Measurements from ENCODE around the gene BCL11A. TPM values are rescaled to one million over a fixed set of nuclear protein-coding genes. Genes with fewer than 3 reads are reported as not detected.

Gene BCL11A
- polyA plus RNA-seq, result 1 to 10 TPM in 1 of 3 donors, under 1 TPM in 1, not detected in 1; 0.30 to 3.0 TPM

DNA sequence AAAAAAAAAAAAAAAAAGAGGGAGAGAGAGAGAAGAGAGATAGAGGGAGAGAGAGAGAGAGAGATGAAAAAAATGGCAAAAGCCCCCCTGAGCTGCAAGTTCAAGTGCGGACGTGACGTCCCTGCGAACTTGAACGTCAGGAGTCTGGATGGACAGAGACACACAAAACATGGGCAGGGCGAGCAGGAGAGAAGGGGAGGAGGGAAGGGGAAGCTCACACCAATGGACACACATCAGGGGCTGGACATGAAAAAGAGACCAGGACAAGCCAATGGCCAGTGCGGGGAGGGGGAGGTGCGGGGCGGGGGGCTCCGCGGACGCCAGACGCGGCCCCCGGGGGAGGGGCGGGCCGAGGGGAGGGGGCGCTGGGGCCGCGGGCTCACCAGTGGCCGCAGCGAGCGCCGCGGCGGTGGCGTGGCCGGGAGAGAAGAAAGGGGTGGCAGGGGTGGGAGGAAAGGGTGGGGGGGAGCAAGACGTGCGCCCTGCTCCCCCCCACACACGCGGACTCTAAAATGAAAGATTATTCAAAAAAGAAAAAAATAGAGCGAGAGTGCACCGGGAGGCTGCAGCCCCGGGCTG is at the start of gene BCL11A:
Gene BCL11A (minus strand): TSS at position 160 of the 579 bp plus-strand sequence. CDS start 384 bp downstream, outside the sequence.
- no peak within 1 kb of the TSS for H3K27ac ChIP-seq (ENCODE audit: low read depth, low read length)
- WGBS, 3 donors, result 0 to 1% (median 0%) methylated on average over 28 to 35 of the region's 35 CpGs

DNA sequence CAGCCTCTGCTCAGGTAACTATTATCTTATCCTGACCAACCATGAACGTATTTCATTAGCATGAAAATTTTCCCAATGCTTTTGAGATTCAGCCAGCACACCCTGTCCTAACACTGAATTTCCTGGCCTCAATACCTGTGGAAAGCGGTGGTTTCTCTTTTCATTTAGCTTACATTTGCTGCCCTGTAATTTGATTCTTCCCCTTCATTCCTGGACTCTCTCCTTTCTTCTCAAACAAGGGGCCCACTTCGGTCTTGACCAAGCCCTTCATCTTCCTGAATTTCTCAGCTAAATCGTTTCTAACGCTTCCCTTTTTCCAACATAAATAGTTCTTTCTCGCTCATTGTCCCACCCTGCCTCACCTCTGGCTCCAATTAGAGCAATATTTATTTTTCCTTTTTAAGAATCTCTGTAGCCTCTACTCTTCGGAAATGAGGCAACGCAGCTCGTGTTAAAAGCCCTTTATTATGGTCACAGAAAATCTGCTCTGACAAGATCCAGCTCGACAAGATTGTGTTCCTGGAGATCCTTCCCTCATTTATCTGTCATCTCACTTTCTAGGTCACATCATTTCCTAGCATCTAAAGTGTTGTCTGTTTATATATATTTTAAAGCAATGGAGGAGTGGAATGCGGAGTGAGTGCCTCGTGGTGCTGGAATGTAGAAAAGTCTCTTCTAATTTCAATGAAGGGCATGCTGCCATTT is 49.5 kb upstream of the BCL11A start:
- H3K27ac ChIP-seq (ENCODE audit: low read depth, low read length), result no peak overlapping the region
- 48 to 60% (median 57%) methylated on average over 12 of the region's 12 CpGs for WGBS, 3 donors

DNA sequence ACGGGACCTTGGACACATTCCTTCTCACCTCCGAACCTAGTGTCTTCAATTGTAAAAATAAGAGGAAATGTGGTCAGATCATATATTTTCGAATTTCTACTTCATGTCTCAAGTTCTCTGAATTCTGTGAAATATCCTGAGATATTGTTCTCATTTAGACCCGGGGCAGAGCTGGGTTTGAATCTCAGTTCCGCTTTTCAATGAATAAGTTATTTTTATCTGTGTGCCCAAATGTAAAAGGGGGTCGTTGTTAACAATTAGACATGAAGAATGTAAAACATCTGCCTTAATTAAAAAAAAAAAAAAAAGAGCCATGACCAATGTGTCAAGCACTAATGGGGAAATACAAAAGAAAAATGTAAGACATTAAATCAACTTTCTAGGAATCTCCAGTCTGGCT is 48.9 kb upstream of the BCL11A start:
- no peak overlapping the region for H3K27ac ChIP-seq (ENCODE audit: low read depth, low read length)
- 67 to 71% (median 70%) methylated on average over 6 of the region's 6 CpGs for WGBS, 3 donors

DNA sequence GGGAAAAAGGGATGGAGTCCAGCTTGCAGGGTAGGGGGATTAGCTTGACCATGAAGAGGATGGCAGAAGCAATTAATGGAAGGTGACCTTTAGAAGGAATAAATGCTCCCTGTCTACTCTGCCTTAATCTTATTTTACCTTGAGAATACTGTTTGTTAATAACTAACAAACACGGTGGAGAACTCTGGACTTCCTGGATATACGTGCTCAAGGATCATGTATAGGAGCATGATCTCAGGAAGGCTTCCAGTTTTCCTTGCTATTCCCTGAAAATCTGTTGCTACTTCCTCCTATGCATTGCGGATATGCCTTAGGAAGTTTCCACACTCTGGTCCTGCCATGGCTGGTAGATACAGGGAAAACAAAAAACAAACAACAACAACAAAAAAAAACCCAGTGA is 44.8 kb upstream of the BCL11A start:
- H3K27ac ChIP-seq (ENCODE audit: low read depth, low read length), result no peak overlapping the region
- WGBS, 3 donors, result 68 to 89% (median 88%) methylated on average over 3 of the region's 3 CpGs

DNA sequence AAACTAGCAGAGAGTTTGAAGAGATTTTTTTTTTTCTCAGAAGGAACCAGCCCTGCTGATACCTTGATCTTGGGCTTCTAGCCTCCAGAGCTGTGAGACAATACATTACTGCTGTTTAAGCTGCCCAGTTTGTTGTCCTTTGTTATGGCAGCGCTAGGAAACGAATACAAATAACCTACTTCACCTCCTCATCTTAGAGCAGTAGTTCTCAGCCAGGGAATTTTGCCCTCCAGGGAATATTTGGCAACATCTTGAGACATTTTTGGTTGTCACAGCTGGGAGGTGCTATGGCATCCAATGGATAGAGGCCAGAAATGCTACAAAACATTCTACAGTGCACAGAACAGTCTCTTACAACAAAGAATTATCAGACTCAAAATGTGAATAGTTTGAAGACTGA is 43.9 kb upstream of the BCL11A start:
- 77 to 89% (median 79%) methylated on average over 2 of the region's 2 CpGs for WGBS, 3 donors

DNA sequence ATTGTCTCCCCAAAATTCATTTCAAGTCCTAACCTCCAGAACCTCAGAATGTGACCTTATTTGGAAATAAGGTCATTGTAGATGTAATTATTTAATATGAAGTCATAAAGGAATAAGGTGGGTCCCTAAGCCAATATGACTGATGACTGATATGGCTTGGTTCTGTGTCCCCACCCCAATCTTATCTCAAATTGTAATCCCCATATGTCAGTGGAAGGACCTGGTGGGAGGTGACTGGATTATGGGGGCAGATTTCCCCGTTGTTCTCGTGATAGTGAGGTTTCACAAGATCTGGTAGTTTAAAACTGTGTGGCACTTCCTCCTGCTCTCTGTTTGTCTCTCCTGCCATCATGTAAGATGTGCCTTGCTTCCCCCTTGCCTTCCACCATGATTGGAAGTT is 43.0 kb upstream of the BCL11A start:
- no peak overlapping the region for H3K27ac ChIP-seq (ENCODE audit: low read depth, low read length)
- WGBS, 3 donors, result 59 to 69% (median 68%) methylated on average over 2 of the region's 2 CpGs

More for the DNA sequence above, 43.9 kb upstream of the BCL11A start:
- no peak overlapping the region for H3K27ac ChIP-seq (ENCODE audit: low read depth, low read length)

DNA sequence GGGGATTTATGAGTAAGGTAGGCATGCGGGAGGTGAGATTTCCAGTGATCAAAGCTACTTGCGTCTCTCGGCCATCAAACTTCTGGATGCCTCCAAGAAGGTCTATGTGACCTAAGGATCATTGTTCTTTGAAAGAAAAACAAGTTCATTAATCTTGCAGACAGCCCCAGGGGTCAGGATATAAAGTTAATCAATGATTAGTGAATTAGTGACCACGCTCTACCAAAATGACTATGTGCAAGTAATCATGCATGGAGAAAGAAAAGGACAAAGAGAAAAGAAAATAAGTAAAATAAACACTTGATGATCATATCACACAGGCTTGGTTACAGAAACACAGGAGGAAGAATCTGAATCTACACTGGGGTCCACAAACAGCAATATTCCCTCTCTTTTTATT is 42.5 kb upstream of the BCL11A start:
- 52 to 93% (median 89%) methylated on average over 4 of the region's 4 CpGs for WGBS, 3 donors
- no peak overlapping the region for H3K27ac ChIP-seq (ENCODE audit: low read depth, low read length)

DNA sequence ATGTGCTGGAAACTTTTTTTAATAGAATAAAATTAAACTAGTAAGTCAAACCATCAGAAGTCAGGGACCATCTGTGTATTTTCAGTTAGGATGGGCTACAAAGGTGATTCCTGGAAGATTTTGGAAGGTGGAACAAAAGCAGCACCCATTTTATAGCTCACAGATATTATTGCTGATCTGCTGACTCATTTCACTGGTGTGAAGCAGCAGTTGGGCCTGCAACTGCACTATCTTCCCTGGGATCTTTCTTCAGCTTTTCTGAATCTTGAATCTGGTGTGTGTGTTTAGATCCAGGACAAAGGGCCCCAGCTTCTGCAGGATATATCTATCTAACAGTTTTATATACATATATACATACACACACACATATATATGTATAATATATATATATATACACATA is 35.6 kb upstream of the BCL11A start:
- no peak overlapping the region for H3K27ac ChIP-seq (ENCODE audit: low read depth, low read length)

DNA sequence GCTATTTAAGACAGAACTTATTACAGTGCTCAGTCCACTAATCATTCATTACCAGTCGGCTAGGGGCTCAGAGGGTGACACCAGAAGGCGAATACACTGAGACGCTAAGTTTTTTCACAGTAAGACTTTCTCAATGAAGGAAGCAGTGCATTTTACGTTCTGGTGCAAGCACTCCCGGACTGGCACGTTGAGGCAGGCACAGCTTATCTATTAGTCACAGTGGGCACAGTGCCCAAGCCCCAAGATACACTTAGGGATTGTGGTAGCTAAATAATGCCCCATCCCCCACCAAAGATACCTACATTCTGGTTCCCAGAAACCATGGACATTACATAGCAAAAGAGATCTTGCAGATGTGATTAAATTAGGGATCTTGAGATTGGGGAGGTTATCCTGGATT is 32.6 kb upstream of the BCL11A start:
- 61 to 86% (median 84%) methylated on average over 6 of the region's 6 CpGs for WGBS, 3 donors
- no peak overlapping the region for H3K27ac ChIP-seq (ENCODE audit: low read depth, low read length)

DNA sequence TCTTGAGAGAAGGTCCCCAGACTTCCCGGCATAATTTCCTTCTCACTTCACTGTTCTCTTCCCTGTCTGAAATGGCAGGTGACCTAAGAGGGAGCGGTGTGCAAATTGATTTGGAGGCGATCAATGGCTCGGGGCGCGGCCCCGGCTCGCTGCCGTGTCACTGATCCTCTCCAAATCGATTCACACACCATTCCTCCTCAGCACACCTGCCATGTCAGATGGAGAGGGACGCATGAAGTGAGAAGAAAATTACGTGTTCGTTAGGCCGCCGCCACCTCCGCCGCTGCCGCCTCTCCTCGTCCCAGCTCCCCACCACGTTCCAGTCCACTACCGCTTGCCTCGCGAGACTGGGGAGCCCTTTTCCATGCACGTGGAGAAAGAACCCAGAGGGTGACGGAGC is 31.8 kb upstream of the BCL11A start:
- 93 to 98% (median 95%) methylated on average over 25 of the region's 25 CpGs for WGBS, 3 donors
- no peak overlapping the region for H3K27ac ChIP-seq (ENCODE audit: low read depth, low read length)

DNA sequence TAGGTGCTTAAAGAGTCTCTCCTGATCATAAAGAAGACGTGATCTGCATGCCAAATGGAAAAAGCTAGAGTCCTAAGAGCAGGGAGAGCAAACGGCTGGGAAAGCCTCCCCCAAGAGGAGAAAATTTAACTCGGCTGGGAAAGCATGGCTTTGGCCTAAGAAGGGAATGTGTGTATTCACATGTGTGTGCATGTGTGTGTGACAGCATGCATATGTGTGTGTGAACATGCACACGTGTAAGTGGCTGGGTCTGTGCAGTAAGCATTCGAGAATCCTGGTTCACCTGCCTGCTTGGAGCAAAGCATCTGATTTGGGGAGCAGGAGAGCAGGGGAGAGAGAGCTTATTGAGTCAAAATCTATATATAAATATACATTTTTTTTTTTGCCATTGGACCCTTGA is 30.1 kb upstream of the BCL11A start:
- H3K27ac ChIP-seq (ENCODE audit: low read depth, low read length), result no peak overlapping the region
- WGBS, 3 donors, result 66 to 81% (median 67%) methylated on average over 5 of the region's 5 CpGs

DNA sequence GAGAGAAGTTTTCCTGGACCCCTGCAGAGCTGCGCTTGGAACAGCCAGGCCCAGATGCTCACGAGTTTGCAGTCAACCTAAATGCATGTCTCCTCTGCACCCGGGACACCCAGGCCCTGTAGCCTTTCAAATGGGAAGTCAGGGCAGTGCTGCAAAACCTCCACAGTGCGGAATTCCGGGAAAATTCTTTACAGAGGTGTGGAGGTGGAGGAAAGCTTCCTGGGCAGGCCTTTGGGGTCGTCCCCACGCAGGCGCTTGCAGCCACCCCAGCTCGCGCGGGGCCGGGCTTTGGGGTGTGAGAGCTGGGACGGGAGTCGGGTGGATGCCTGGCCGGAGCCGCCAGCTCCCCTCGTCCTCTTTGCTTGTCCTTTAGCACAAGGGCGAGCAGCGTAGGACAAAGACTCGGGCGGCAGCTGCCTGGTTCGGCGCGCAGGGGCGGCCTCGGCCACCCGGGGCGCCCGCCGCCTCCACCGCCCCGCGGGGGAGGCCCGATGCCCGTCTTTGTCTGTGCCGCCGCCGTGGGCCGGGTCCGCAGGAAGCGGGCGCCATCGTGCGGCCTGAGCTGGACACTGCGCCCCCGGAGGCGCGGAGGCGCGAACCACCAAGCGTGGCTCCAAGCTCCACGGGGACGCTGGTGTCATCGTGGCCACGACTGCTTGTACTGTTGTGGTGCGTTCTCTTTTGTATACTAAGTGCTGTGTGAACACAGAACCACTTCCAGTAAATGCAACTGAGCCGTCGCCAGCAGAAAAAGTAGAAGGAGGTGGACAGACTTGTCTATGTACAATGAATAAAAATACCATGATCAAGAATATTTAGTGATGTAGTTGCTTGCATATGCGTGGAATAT is 28.2 kb upstream of the BCL11A start:
- no peak overlapping the region for H3K27ac ChIP-seq (ENCODE audit: low read depth, low read length)
- 4 to 5% (median 4%) methylated on average over 53 to 59 of the region's 59 CpGs for WGBS, 3 donors

DNA sequence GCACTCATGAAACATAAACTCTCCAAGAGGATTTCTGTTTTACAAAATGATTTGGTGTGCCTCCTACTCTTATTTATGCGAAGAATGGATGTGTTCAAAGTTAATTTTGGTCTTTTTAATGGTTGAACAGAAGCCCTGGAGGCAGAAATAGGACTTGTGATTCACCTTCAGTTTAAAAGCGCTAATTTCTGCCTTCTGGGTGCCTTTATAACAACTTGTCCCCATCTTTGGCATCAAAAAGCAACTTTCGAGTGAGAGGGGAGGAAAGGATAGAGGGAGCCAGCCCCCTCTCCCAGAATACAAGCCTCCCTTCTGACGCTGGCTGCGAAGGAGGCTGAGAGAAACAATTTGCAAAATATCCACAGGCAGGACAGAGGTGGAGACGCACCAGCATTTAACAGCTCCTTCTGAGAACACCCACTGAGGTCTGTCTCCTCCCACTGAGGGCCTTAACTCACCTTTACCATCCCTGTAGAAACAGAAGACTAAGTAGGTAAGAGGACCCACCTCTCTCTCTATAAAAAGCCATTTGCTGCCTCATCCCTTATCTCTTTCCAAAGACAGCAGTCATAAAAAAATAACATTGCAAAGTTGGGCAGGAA is 24.3 kb upstream of the BCL11A start:
- 65 to 92% (median 72%) methylated on average over 6 of the region's 6 CpGs for WGBS, 3 donors
- no peak overlapping the region for H3K27ac ChIP-seq (ENCODE audit: low read depth, low read length)

DNA sequence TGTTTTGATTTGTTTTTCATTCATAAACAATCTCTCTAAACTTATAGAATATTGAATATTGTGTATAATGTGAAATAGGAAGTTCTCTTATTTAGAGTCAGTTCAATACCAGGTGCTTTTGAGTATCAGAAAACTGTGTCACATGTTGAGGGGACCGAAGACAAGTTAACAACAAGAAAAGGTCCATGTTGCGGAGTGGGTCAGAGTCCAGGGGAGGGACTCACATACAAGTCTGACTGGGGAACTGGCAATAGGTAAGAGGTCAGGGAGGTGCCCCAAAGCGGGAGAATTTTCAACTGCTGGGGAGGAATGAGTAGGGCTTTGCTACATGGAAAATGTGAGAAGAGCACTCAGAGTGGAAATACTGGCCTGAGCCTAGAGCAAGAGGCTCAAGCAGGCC is 19.8 kb upstream of the BCL11A start:
- no peak overlapping the region for H3K27ac ChIP-seq (ENCODE audit: low read depth, low read length)
- WGBS, 3 donors, result 94 to 96% (median 95%) methylated on average over 3 of the region's 3 CpGs

DNA sequence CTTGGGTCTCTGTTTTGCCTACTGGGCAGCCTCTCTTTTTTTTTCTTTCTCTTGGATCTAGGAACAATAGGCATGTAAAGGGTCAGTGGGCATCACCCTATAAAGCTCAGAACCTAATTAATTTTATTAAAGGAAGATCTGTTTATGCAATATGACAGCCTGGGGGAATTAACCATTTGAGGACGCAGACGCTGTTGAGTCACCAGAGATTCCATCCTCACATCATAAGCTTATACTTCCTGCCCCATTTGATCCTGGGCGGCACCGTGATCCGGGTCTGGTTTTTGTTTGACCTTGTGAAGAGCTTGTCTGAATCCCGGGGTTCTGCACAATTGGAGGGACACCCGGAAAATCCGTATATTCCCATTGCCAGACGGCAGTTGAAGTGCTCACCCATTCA is 16.8 kb upstream of the BCL11A start:
- WGBS, 3 donors, result 4 to 9% (median 8%) methylated on average over 9 of the region's 9 CpGs
- no peak overlapping the region for H3K27ac ChIP-seq (ENCODE audit: low read depth, low read length)

DNA sequence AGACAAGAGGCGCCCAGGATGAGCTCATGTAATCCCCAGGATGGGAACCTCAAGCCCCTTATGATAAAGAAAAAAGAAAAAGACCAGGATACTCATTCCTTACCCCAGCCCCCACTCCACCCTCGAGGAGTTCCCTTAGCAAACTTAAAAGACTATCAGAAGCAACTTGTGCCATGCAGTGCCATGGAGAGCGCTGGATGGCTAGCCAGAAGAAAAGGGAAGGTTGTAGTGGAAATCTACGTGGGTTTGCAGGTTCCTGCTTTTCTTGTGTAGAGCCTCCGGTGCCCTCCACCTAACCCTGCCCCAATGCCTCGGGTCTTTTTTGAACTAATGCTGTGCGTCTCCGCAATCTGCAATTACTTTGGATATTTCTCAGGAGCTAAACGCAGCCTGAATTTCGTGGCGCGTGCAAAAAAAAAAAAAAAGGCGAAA is 16.2 kb upstream of the BCL11A start:
- no peak overlapping the region for H3K27ac ChIP-seq (ENCODE audit: low read depth, low read length)
- 3 to 6% (median 3%) methylated on average over 12 to 13 of the region's 13 CpGs for WGBS, 3 donors

DNA sequence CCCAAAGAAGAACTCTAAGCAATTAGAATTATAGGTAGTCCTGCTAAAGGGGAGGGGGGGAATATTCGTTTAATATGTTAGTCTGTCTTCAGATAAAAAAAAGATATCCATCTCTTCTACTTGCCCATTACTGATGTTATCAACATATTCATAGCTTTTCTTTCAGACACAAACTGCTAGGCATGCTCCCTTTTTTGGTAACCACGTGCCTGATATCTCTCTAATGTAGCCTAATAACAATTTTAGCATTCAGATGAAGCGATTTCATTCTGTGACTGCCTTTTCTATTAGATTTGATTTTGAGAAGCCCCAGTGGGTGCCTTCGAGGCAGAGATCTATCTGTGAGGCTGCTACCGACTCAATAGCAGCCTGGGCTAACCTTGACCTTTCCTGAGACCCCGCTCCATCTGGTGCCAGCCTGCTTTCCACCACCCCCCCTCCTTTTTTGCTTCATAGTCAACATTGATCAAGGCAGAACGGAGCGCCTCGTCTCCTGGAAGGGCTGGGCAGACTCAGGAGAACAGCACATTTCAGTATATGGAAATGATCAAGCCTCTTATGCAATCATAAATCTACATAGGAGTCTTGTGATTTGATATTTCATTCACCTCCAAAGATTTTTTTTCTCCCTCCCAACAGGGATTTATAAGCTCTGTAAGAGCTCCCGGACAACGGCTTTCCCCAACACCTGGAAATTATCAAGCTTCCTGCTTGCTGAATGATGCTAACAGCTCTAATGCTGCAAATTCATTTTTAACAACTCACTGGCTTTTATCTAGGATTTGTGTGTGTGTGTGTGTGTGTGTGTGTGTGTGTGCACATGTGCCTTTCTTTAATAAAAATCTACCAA is 14.7 kb upstream of the BCL11A start:
- whole genome bisulfite sequencing, 3 donors, result 31 to 51% (median 39%) methylated on average over 11 of the region's 11 CpGs
- H3K27ac ChIP-seq (ENCODE audit: low read depth, low read length), result no peak overlapping the region

DNA sequence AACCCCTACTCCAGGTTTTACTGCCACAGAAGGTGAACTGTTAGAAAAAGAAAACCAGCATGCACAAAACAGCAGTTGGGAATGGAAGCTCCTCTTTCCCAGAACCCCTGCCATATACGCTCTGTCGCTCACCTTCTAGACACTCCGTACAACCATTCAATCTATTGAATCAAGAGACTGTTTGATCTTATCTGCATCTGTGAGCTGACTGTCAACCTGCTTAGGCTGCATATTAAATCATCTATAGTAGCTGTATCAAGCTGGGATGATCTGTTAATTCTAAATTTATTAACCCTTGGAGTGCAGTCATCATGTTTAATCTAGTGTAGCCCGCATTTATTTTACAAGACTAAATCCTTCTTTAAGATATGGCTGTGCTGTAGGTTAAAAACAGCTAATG is 13.6 kb upstream of the BCL11A start:
- no peak overlapping the region for H3K27ac ChIP-seq (ENCODE audit: low read depth, low read length)
- 88 to 93% (median 93%) methylated on average over 4 of the region's 4 CpGs for WGBS, 3 donors

All from adipose tissue (tissue), 3 donors.